Fibroblast of skin of left quadriceps (primary cell): ENCODE measurements around the gene ABLIM2.
A peak's percentile ranks its signal among the peaks of the same experiment; 100 is the strongest.

Experiments
- DNase-seq, 2 experiments: peaks; one replicate each; pipeline ENCODE4 v3.0.0-alpha.2; 2013; ENCODE audit warnings: low read depth in 2 of 2

ABLIM2 gene

GRCh38 chr4:8136972-8137710 lies 21.5 kb downstream of the ABLIM2 start:
- DNase-seq, result no peak

GRCh38 chr4:8136529-8136928 lies 22.1 kb downstream of the ABLIM2 start:
- no peak for DNase-seq

- DNase-seq, result no peak
These were observed 22.9 kb downstream of the ABLIM2 start for GRCh38 chr4:8135666-8136065.

GRCh38 chr4:8133897-8134563 lies 24.6 kb downstream of the ABLIM2 start:
- no peak for DNase-seq

- DNase-seq, result no peak
These were observed 25.5 kb downstream of the ABLIM2 start for GRCh38 chr4:8132947-8133705.

GRCh38 chr4:8132400-8132799 lies 26.2 kb downstream of the ABLIM2 start:
- DNase-seq, result no peak

GRCh38 chr4:8131826-8132225 lies 26.8 kb downstream of the ABLIM2 start:
- no peak for DNase-seq

- DNase-seq, result no peak
These were observed 27.4 kb downstream of the ABLIM2 start for GRCh38 chr4:8131210-8131609.

- DNase-seq, result no peak
These were observed 28.1 kb downstream of the ABLIM2 start for GRCh38 chr4:8130346-8131066.

- DNase-seq, result no peak
These were observed 28.8 kb downstream of the ABLIM2 start for GRCh38 chr4:8129785-8130184.

- DNase-seq, result no peak
These were observed 29.5 kb downstream of the ABLIM2 start for GRCh38 chr4:8129136-8129535.

- no peak for DNase-seq
These were observed 30.3 kb downstream of the ABLIM2 start for GRCh38 chr4:8128100-8128856.

- DNase-seq, result no peak
These were observed 31.4 kb downstream of the ABLIM2 start for GRCh38 chr4:8127051-8127826.

- DNase-seq, result no peak
These were observed 32.1 kb downstream of the ABLIM2 start for GRCh38 chr4:8126523-8126922.

- DNase-seq, result no peak
These were observed 33.0 kb downstream of the ABLIM2 start for GRCh38 chr4:8125526-8126056.

GRCh38 chr4:8123870-8124269 lies 34.7 kb downstream of the ABLIM2 start:
- no peak for DNase-seq

GRCh38 chr4:8123389-8123788 lies 35.2 kb downstream of the ABLIM2 start:
- DNase-seq, result peak; percentile 11 to 16

- DNase-seq, result no peak
These were observed 35.9 kb downstream of the ABLIM2 start for GRCh38 chr4:8122746-8123145.

GRCh38 chr4:8121292-8122015 lies 37.2 kb downstream of the ABLIM2 start:
- no peak for DNase-seq

- DNase-seq, result no peak
These were observed 38.1 kb downstream of the ABLIM2 start for GRCh38 chr4:8120501-8120900.
